GM19240 (cell line): ENCODE data around the gene TCEANC2.
"Not testable (repeated sequence)": the region's sequence is repeated elsewhere in the genome, so short reads cannot be mapped to it uniquely, and the experiment has no call there.

Experiments
- DNase-seq: peaks from one replicate; pipeline ENCODE4 v3.0.0; 2011; ENCODE audit warnings: low spot score; ENCODE audit not compliant: insufficient read length

TCEANC2 gene

DNA sequence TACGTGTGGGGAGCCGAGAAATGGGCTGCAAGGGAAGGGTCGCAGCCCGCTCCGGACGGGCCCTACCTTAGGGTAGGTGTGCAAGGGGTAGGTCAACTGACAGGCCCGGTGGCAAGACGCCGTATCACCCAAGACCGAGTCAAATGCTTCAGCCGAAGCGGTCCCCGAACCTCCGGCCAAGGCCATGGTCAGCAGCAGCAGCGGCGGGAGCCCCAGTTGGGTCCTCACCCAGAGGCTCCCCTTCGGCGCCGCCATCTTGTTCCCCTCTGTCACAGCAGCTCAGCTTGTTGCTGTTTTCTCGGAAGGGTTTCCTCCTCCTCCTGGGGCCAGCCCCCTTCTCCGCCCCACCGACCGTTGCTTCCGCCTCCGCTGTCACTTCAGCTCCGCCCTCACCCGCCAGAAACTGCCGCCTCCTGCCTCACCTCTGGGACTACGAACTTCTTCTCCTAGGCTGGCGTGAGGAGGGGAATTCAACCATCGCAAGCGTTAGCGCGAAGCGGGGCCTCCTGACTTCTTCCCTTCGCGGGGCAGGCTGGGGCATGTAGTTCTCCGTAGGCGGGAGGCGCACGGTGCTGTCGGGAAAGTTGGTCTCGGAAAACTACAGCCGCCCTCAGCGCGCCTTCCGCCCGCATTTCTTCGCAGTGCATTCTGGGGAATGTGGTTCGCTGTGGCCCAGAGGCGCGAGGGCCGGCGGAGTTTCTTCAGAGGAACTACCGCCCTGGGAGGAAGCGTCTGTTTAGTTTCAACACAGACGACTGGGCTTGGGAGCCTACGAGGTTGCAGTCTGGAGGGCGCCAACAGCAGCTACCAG, at the start of gene TCEANC2, which contains the start of gene TMEM59:
TSS of gene TCEANC2 (plus strand) at position 675 of the 811 bp plus-strand sequence. CDS start 815 bp downstream, outside the sequence.
TSS of gene TMEM59 (minus strand) at position 271 of the 811 bp plus-strand sequence. CDS start at position 255, 16 bp downstream.
- DNase-seq, result peak; percentile 86

DNA sequence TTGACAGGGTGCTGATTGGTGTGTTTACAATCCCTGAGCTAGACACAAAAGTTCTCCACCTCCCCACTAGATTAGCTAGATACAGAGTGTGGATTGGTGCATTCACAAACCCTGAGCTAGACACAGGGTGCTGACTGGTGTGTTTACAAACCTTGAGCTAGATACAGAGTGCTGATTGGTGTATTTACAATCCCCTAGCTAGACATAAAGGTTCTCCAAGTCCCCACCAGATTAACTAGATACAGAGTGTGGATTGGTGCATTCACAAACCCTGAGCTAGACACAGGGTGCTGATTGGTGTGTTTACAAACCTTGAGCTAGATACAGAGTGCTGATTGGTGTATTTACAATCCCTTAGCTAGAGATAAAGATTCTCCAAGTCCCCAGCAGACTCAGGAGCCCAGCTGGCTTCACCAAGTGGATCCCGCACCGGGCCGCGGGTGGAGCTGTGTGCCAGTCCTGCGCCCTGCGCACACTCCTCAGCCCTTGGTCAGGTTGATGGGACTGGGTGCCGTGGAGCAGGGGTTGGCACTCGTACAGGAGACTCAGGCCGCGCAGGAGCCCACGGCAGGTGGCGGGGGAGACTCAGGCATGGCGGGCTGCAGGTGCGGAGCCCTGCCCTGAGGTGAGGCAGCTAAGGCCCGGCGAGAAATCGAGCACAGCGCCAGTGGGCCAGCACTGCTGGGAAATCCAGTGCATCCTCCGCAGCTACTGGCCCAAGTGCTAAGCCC, 49.5 kb upstream of the TCEANC2 start:
- not testable (repeated sequence) for DNase-seq

DNA sequence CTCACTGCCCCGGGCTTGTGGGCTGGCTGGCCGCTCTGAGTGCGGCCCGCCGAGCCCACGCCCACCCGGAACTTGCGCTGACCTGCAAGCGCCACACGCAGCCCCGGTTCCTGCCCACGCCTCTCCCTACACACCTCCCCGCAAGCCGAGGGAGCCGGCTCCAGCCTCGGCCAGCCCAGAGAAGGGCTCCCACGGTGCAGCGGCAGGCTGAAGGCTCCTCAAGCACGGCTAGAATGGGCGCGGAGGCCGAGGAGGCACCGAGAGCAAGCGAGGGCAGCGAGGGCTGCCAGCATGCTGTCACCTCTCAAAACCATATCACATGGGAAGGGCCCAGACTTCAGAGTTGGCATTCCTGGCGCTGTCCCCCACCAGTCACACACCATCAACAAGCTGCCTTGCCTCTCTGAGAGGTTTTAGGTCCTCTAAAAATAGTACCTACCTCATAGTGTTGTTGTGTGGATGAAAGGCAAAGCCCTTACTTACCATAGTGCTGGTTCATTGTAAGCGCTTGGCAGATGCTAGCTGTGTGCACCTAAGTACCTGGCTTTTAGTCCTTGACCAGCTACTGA, 48.8 kb upstream of the TCEANC2 start:
- DNase-seq, result no peak

DNA sequence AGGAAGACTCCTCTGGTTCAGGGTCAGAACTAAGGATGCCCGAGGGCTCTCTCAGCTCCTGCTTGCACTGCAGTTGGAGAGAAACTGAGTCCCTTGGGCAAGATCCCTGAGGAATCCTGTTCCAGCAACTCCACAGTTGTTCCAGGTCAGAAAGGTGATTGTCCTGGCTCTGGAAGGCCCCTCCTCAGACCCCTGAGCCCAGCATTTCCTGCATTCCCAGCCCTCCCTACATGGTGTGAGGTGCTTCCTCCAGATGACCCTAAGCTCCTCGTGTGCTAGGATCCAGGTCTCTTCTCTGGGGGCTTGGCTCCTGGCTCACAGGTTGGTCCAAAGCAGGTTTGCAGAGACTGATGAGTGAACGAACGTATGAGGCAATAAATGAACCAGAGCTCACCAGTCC, 46.9 kb upstream of the TCEANC2 start:
- no peak for DNase-seq

DNA sequence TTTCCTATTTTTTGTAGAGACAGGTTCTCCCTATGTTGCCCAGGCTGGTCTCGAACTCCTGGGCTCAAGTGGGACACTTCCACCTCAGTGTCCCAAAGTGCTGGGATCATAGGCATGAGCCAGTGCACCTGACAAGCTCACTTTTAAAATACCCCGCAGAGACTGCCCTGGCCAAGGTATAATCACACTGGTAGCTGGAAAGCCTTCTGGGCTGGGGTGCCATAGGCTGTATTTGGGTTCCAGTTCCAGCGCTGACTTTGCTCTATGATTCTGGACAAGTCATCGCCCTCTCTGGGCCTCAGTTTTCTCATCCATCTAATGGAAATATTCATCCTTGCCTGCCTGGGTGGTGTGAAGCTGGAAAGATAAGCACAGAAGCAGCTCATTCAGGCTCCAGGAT, 45.8 kb upstream of the TCEANC2 start:
- DNase-seq, result no peak

DNA sequence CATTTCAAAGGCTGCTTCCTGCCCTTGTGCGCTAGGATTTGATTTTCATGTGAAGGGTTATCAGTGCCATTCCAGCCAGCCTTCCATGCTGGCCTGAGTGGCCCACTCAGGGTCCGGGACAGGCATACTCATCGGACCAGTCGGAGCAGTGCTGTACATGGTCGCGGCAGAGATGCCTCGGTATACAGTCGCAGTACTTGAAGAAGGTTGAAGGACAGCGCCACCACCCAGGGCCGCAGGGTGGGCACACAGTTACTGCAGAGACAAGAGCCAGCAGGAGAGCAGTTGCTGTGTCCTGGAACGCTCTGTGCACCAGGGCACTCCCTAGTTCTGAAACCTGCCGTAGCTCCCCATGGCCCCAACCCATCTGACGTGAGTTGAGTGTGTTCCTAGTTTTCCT, 44.5 kb upstream of the TCEANC2 start:
- no peak for DNase-seq

DNA sequence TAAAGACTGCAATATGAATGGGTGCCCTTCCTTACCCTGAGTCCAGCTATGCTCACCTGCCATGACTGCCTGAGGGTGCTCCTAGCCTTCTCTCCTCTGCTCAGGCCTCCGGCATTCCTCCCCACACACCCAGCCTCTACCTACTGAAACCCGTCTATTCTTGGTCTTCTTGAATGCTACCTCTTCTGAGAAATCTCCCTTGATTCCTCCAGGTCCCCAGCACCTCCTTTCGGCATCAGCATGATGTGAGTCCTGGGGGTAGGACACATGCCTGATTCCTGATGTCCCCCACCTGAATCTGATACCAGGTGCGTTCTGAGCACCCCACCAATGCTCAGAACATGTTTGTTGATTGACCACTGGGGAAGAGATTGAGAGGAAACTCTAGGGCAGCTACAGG, 44.0 kb upstream of the TCEANC2 start:
- no peak for DNase-seq

DNA sequence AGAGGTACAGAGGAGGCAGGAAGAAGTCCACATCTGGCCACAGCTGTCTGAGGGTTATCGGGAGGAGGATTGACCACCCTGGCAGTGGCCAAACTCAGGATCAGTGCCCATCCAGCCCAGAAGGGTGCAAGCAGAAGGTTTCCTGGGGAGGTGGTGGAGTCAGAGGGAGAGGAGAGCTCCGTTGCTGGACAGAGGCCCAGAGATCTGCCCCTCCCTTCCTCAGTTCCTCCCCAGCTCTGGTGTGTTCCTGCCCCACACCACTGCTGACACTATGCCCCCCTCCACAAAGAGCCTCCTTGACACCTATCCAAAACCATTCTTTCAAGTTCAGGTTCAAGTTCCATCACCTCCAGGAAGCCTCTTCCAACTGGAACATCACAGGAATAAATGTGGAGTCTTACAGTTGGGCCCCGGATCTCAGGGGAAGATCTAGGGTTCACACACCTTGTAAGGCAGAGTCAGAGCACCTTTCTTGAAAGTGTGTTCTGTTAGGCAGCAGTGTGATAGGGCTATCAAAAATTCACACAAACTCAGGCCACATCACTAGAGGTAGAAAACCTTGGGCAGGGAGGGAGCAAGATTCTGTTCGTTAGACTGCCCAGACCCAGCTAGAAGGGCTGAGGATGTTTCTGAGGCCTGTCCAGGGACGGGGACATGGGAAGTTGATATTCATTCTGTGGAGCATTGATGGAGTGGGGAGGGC, 42.8 kb upstream of the TCEANC2 start:
- no peak for DNase-seq

DNA sequence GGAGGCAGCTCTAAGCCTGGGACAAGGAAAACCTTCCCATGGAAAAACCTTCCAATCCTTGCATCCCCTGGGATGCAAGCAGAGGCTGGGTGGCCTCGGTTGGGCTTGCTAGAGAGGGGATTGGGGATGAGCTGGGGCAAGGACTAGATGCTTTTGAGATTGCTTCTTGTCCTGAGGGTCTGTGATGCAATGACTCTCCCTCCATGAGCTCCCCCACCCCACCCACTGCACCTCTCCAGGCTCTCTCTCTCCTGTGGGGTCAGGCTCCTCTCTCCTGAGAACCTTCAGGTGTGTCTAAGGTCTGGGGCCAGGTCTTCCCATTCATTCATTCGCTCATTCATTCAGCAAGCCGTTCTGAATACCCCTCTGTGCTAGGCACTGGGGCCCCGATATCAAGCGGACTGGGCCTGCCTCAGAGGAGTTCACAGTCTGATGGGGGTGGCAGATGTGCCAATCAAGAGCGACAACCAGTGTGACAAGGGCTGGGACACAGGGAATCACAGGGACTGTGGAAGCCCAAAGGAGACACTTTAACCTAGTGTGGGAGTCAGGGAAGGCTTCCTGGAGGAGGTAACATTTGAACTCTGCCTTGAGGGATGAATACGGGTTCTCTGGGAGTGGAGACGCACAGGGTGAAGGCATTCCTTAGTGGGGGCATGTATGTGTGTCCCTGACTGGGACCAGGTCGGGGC, 41.9 kb upstream of the TCEANC2 start:
- DNase-seq, result no peak

DNA sequence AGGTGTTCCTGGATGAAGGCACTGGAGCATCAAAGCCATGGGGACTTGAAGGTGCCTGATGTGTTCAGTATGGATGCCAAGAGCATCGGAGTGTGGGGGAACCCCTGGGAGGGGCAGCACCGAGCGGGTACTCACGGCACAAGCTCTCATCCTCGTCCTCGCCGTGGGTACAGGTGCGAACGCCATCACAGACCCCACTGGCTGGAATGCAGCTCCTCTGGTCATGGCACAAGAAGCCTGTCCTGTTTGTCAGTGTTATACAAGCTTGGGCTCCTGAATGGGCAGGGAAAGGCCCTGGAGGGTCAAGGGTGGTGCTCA, 41.4 kb upstream of the TCEANC2 start:
- DNase-seq, result no peak

DNA sequence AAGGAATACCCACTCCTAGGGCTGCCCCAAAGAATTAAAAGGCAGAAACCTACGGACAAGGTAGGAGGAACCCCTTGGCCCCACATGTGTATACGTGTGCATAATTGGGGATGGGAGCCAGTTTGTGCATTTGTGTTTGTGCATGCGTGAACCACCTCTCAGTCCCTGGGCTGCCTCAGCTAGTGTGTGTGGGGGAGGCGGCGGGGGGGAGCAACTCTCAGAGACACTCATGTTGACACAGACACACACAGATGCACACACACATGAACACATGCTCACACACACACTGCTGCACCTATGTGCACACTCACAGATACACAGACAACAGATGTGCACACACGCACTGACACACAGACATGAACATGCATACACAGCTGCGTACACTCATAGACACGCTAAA, 40.5 kb upstream of the TCEANC2 start:
- DNase-seq, result no peak

DNA sequence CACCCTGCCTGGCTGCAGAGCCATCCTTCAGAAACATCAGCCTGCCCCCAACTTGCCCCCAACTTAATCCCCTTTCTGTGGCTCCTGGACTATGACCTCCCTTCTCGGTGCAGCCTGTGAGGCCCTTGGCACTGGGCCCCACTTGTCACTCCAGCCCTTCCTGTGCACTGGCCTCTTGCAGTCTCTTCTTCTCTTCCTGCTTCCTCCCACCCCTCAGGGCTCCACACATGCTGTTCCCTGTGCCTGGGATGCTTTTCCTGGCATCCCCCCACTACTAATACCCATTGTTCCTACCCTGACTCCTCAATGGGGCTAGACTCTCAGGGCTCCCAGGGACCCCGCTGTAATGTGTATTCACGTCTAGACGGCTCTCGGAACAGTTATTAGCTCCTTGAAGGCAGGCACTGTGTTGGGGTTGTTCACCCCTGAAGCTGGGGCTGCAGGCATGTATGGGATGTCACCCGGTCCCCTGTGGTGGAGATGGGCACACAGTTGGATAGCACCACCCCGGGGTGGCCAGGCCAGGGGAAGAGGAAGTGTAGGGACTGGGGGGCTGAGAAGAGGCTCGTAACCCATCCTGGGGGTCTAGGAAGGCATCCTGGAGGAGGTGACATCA, 39.9 kb upstream of the TCEANC2 start:
- DNase-seq, result no peak

DNA sequence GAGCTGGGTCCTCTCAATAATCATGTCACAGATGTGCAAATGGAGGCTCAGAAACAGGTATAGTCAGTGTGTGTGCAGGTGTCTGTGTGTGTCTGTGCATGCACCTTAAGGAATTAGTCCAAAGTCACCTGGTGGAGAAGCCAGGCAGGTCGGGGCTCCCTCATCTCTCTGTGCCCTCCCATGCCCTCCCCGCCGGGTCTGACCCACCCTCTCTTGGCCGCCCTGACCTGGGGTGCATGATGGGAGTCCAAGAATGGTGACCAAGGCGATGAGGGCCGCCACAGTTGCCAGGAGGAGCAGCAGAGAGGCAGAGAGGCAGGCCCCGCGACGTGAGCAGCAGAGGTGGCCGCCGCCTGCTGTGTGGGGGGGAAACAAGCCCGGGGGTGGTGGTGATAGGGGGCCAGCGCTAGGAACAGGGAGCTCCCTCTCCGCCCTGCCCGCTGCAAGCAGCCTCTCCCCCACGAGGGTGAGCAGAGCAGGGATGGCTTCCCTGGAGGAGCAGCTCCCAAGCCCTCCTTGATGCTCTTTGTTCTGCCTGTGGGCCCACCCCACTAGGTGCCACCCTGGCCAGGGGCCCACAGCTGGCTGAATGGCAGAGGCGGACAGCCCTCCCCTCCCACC, 39.3 kb upstream of the TCEANC2 start:
- DNase-seq, result no peak

DNA sequence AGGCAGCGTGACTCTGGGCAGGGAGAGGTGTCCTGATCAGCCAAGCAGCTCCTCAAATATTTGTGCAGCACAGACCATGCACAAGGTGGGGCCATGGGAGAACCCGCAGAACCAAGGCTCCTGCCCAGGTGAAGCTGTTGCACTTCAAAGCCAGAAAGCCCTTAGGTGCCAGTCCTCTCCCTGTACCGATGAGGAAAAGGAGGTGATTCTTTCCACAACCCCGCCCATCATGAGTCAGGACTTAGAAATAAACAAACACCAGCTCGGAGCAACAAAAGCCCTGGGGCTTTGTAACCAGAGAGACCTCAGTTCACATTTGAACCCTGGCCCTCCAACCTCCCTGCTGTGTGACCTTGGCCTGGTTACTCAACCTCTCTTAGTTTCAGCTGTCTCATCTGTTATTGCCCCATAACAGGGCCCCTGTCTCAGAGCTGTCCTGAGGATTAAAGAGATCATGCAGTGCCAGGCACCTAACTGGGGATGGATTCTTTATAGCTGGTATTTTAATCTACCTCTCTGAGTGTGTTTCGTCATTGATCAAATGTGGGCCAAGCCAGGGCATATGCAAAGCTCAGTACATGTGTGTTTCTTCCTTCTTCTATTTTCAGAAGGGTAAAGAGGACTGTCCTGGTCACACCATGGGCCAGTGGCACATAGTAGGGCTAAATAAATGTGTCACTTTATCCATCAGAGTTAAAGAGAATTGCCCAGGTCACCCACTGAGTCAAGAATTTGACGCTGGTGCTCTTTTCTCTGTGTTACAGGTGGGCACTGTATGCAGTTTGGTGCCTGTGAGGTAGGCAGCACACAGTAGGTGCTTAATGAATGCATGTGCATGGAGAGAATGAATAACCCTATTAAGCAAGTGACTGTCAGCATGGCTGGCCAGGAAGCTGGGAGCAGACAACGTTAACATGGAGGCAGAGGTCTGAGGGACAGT, 36.8 kb upstream of the TCEANC2 start:
- DNase-seq, result no peak

DNA sequence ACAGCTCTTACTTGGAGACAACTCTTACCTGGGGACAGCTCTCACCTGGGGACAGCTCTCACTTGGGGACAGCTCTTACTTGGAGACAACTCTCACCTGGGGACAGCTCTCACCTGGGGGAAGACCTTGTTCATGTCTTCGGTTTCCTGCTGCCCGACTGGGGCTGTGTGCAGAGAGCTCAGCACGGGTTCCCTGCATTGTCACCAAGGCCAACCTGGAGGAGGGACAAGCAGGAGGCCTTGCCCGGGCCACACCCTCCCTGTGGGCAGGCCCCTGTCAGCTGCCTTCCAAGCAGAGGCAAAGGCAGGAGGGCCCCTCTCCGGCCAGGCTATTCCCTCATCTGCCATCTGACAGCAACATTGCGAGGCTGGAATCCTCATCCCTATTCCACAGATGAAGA, 35.4 kb upstream of the TCEANC2 start, which contains the start of gene LDLRAD1:
TSS of gene LDLRAD1 (minus strand) at position 208 of the 400 bp plus-strand sequence. CDS start at position 134, 74 bp downstream.
- DNase-seq, result no peak

DNA sequence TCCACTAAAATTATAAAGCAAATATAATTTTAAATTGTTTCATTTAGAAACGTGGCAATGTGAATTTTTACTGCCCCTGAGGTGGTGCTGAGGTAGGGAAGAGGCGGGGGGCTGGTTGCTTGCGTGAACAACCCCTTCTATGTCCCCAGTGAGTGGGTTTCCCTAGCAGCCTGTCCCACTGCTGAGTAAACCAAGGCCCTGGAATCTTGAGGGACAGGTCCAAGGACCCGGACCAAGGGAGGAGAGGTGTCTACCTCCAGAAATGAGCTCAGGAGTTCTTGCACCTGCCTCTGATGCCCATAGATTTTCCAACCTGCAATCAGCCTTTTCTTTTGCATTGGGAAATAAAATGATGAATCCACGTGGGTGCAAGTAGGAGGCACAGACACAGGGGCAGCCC, 34.8 kb upstream of the TCEANC2 start:
- DNase-seq, result no peak

DNA sequence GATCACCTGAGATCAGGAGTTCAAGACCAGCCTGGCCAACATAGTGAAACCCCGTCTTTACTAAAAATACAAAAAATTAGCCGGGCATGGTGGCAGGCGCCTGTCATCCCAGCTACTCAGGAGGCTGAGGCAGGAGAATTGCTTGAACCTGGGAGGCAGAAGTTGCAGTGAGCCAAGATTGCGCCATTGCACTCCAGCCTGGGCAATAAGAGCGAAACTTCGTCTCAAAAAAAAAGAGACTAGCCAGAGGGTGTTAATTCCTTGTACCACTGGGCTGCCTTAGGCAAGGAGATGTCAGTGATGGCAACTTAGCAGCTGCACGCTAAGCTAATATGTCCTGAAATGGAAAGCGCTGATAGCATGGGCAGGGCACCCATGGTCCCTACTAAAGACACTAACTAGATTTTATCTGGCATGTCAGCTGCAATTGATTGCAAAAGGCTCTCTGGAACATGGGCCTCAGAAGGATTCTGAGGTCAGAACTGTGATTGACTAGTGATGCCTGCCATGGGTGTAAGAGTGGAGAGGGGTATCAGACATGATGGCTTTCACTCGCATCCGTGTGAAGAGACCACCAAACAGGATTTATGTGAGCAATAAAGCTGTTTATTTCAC, 33.7 kb upstream of the TCEANC2 start:
- DNase-seq, result not testable (repeated sequence)

DNA sequence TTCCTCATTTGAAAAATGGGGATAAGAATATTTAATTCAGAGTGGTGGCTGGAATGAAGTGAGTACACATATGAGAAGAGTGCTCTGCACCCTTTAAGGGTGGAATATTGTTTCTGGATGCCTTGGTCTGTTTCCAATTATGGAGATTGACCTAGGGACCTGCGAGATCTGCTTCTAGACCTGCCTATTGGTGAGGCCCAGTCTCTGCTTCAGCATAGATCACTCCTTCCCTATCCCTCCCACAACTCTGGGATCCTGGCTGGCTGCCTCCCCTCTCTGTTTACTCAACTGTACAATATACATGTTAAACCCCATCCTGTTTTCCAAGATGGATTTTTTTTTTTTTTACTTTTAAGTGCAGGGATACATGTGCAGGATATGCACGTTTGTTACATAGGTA, 29.1 kb upstream of the TCEANC2 start:
- no peak for DNase-seq

DNA sequence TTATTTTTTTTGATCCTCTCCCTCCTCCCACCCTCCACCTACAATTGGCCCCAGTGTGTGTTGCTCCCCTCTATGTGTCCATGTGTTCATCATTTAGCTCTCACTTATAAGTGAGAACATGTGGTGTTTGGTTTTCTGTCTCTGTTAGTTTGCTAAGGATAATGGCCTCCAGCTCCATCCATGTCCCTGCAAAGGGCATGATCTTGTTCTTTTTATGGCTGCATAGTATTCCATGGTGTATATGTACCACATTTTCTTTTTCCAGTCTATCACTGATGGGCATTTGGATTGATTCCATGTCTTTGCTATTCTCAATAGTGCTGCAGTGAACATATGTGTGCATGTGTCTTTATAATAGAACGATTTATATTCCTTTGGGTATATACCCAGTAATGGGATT, 28.6 kb upstream of the TCEANC2 start:
- DNase-seq, result not testable (repeated sequence)
